Measurements from ENCODE around the gene ITSN2. TPM values are rescaled to one million over a fixed set of nuclear protein-coding genes. Genes with fewer than 3 reads are reported as not detected.

Gene ITSN2
- total and polyA plus RNA-seq, 9 donors = 15.6 to 23.7 (median 17.1) TPM

GRCh38 chr2:24176326-24176725, 184.0 kb downstream of the ITSN2 start:
- no peak for DNase-seq
- H3K4me3 ChIP-seq (ENCODE audit: low read length) = no peak overlapping the region
- H3K4me1 ChIP-seq (ENCODE audit: control insufficient read depth, insufficient read depth, low read length) = no peaks in the 10 kb centered on the region
- H3K36me3 ChIP-seq (ENCODE audit: control insufficient read depth, insufficient read depth, low read length) = no peaks in the 10 kb centered on the region
- no peak overlapping the region for H3K27ac ChIP-seq (ENCODE audit: low read length)
- no peaks in the 10 kb centered on the region for H3K9me3 ChIP-seq (replicated peaks; ENCODE audit: control insufficient read depth, low read depth, low read length)
- WGBS (ENCODE audit: insufficient coverage) = no CpG with 5 or more reads among the region's 1 CpG
- H3K27me3 ChIP-seq (ENCODE audit: control insufficient read depth, insufficient read depth, low read length) = no peaks in the 10 kb centered on the region

GRCh38 chr2:24175631-24176187, 184.6 kb downstream of the ITSN2 start:
- Histone ChIP-seq H3K27ac (ENCODE audit: low read length) (no peak overlapping the region), H3K36me3 (ENCODE audit: control insufficient read depth, insufficient read depth, low read length) (no peaks in the 10 kb centered on the region), H3K4me3 (ENCODE audit: low read length) (no peak overlapping the region), H3K27me3 (ENCODE audit: control insufficient read depth, insufficient read depth, low read length) (no peaks in the 10 kb centered on the region), H3K9me3 (replicated peaks; ENCODE audit: control insufficient read depth, low read depth, low read length) (no peaks in the 10 kb centered on the region), H3K4me1 (ENCODE audit: control insufficient read depth, insufficient read depth, low read length) (no peaks in the 10 kb centered on the region)
- 80% methylated on average over 13 of the region's 17 CpGs for WGBS (ENCODE audit: insufficient coverage)
- DNase-seq = peak; percentile 15

- Histone ChIP-seq H3K4me1 (ENCODE audit: control insufficient read depth, insufficient read depth, low read length) (no peaks in the 10 kb centered on the region), H3K27ac (ENCODE audit: low read length) (no peak within 1 kb of the TSS), H3K36me3 (ENCODE audit: control insufficient read depth, insufficient read depth, low read length) (no peaks in the 10 kb centered on the region), H3K9me3 (replicated peaks; ENCODE audit: control insufficient read depth, low read depth, low read length) (no peaks in the 10 kb centered on the region), H3K4me3 (ENCODE audit: low read length) (no peak within 1 kb of the TSS), H3K27me3 (ENCODE audit: control insufficient read depth, insufficient read depth, low read length) (no peaks in the 10 kb centered on the region)
- no peak for DNase-seq
- 39% methylated on average over 46 of the region's 46 CpGs for WGBS (ENCODE audit: insufficient coverage)
Measured at GRCh38 chr2:24174851-24175277, 185.5 kb downstream of the ITSN2 start, which contains the start of gene FAM228A. Gene FAM228A (plus strand): TSS chr2:24175053. CDS start chr2:24175481, 428 bp downstream.

GRCh38 chr2:24169023-24169422, 191.3 kb downstream of the ITSN2 start:
- no peak for DNase-seq
- Histone ChIP-seq H3K4me3 (ENCODE audit: low read length) (no peak overlapping the region), H3K27ac (ENCODE audit: low read length) (no peak overlapping the region), H3K36me3 (ENCODE audit: control insufficient read depth, insufficient read depth, low read length) (no peaks in the 10 kb centered on the region), H3K4me1 (ENCODE audit: control insufficient read depth, insufficient read depth, low read length) (no peaks in the 10 kb centered on the region), H3K27me3 (ENCODE audit: control insufficient read depth, insufficient read depth, low read length) (no peaks in the 10 kb centered on the region), H3K9me3 (replicated peaks; ENCODE audit: control insufficient read depth, low read depth, low read length) (no peaks in the 10 kb centered on the region)
- WGBS (ENCODE audit: insufficient coverage) = 90% methylated on average over 3 of the region's 5 CpGs

GRCh38 chr2:24164416-24164973, 195.8 kb downstream of the ITSN2 start:
- Histone ChIP-seq H3K36me3 (ENCODE audit: control insufficient read depth, insufficient read depth, low read length) (no peaks in the 10 kb centered on the region), H3K27ac (ENCODE audit: low read length) (no peak overlapping the region), H3K9me3 (replicated peaks; ENCODE audit: control insufficient read depth, low read depth, low read length) (peaks cover 2% of the 10 kb centered on the region), H3K27me3 (ENCODE audit: control insufficient read depth, insufficient read depth, low read length) (no peaks in the 10 kb centered on the region), H3K4me1 (ENCODE audit: control insufficient read depth, insufficient read depth, low read length) (no peaks in the 10 kb centered on the region), H3K4me3 (ENCODE audit: low read length) (no peak overlapping the region)
- peak; percentile 16 for DNase-seq
- 56% methylated on average over 6 of the region's 8 CpGs for WGBS (ENCODE audit: insufficient coverage)

- no peak overlapping the region for H3K27ac ChIP-seq (ENCODE audit: low read length)
- H3K9me3 ChIP-seq (replicated peaks; ENCODE audit: control insufficient read depth, low read depth, low read length) = peaks cover 2% of the 10 kb centered on the region
- peaks cover 3% of the 10 kb centered on the region for H3K36me3 ChIP-seq (ENCODE audit: control insufficient read depth, insufficient read depth, low read length)
- no peak overlapping the region for H3K4me3 ChIP-seq (ENCODE audit: low read length)
- no peak for DNase-seq
- H3K27me3 ChIP-seq (ENCODE audit: control insufficient read depth, insufficient read depth, low read length) = no peaks in the 10 kb centered on the region
- no peaks in the 10 kb centered on the region for H3K4me1 ChIP-seq (ENCODE audit: control insufficient read depth, insufficient read depth, low read length)
- 70% methylated on average over 2 of the region's 2 CpGs for whole genome bisulfite sequencing (ENCODE audit: insufficient coverage)
Measured at GRCh38 chr2:24163601-24164000, 196.7 kb downstream of the ITSN2 start.

- Histone ChIP-seq H3K36me3 (ENCODE audit: control insufficient read depth, insufficient read depth, low read length) (peaks cover 4% of the 10 kb centered on the region), H3K4me3 (ENCODE audit: low read length) (no peak overlapping the region), H3K9me3 (replicated peaks; ENCODE audit: control insufficient read depth, low read depth, low read length) (peaks cover 2% of the 10 kb centered on the region), H3K27ac (ENCODE audit: low read length) (no peak overlapping the region), H3K27me3 (ENCODE audit: control insufficient read depth, insufficient read depth, low read length) (no peaks in the 10 kb centered on the region), H3K4me1 (ENCODE audit: control insufficient read depth, insufficient read depth, low read length) (no peaks in the 10 kb centered on the region)
- WGBS (ENCODE audit: insufficient coverage) = 61% methylated on average over 2 of the region's 3 CpGs
- DNase-seq = no peak
Measured at GRCh38 chr2:24163186-24163585, 197.2 kb downstream of the ITSN2 start.

GRCh38 chr2:24162494-24162893, 197.8 kb downstream of the ITSN2 start:
- H3K9me3 ChIP-seq (replicated peaks; ENCODE audit: control insufficient read depth, low read depth, low read length) = peaks cover 2% of the 10 kb centered on the region
- no peak overlapping the region for H3K4me3 ChIP-seq (ENCODE audit: low read length)
- no peak for DNase-seq
- peaks cover 4% of the 10 kb centered on the region for H3K36me3 ChIP-seq (ENCODE audit: control insufficient read depth, insufficient read depth, low read length)
- H3K4me1 ChIP-seq (ENCODE audit: control insufficient read depth, insufficient read depth, low read length) = no peaks in the 10 kb centered on the region
- no peak overlapping the region for H3K27ac ChIP-seq (ENCODE audit: low read length)
- H3K27me3 ChIP-seq (ENCODE audit: control insufficient read depth, insufficient read depth, low read length) = no peaks in the 10 kb centered on the region
- WGBS (ENCODE audit: insufficient coverage) = no CpG with 5 or more reads among the region's 1 CpG

GRCh38 chr2:24160761-24161160, 199.6 kb downstream of the ITSN2 start:
- Histone ChIP-seq H3K9me3 (replicated peaks; ENCODE audit: control insufficient read depth, low read depth, low read length) (peaks cover 2% of the 10 kb centered on the region), H3K4me3 (ENCODE audit: low read length) (no peak overlapping the region), H3K4me1 (ENCODE audit: control insufficient read depth, insufficient read depth, low read length) (no peaks in the 10 kb centered on the region), H3K27ac (ENCODE audit: low read length) (no peak overlapping the region), H3K36me3 (ENCODE audit: control insufficient read depth, insufficient read depth, low read length) (peaks cover 4% of the 10 kb centered on the region), H3K27me3 (ENCODE audit: control insufficient read depth, insufficient read depth, low read length) (no peaks in the 10 kb centered on the region)
- no peak for DNase-seq

- no peak for DNase-seq
- no peaks in the 10 kb centered on the region for H3K4me1 ChIP-seq (ENCODE audit: control insufficient read depth, insufficient read depth, low read length)
- peaks cover 2% of the 10 kb centered on the region for H3K9me3 ChIP-seq (replicated peaks; ENCODE audit: control insufficient read depth, low read depth, low read length)
- no peak overlapping the region for H3K27ac ChIP-seq (ENCODE audit: low read length)
- WGBS (ENCODE audit: insufficient coverage) = no CpG with 5 or more reads among the region's 4 CpGs
- H3K27me3 ChIP-seq (ENCODE audit: control insufficient read depth, insufficient read depth, low read length) = no peaks in the 10 kb centered on the region
- H3K4me3 ChIP-seq (ENCODE audit: low read length) = no peak overlapping the region
- H3K36me3 ChIP-seq (ENCODE audit: control insufficient read depth, insufficient read depth, low read length) = peaks cover 4% of the 10 kb centered on the region
Measured at GRCh38 chr2:24159708-24160107, 200.6 kb downstream of the ITSN2 start.

GRCh38 chr2:24158131-24158530, 202.2 kb downstream of the ITSN2 start:
- DNase-seq = no peak
- no CpG with 5 or more reads among the region's 5 CpGs for WGBS (ENCODE audit: insufficient coverage)
- Histone ChIP-seq H3K9me3 (replicated peaks; ENCODE audit: control insufficient read depth, low read depth, low read length) (peaks cover 2% of the 10 kb centered on the region), H3K4me3 (ENCODE audit: low read length) (no peak overlapping the region), H3K4me1 (ENCODE audit: control insufficient read depth, insufficient read depth, low read length) (no peaks in the 10 kb centered on the region), H3K27ac (ENCODE audit: low read length) (no peak overlapping the region), H3K27me3 (ENCODE audit: control insufficient read depth, insufficient read depth, low read length) (no peaks in the 10 kb centered on the region), H3K36me3 (ENCODE audit: control insufficient read depth, insufficient read depth, low read length) (peaks cover 5% of the 10 kb centered on the region)
